HEK293 (cell line): ENCODE results near the gene JUP.
A peak's percentile ranks its signal among the peaks of the same experiment; 100 is the strongest.

Source experiments
- AEBP2 ChIP-seq: fragments of 450-650 bp; formaldehyde crosslinking; IDR thresholded peaks from 2 replicates; pipeline ENCODE4 v1.5.1; 2016; ENCODE audit warnings: missing biosample characterization, missing genetic modification characterization, borderline replicate concordance
- GLIS2 ChIP-seq: fragments of 450-650 bp; formaldehyde crosslinking; IDR thresholded peaks from 2 replicates; pipeline ENCODE4 v1.5.1; 2016; ENCODE audit warnings: missing biosample characterization, missing genetic modification characterization
- KLF10 ChIP-seq: fragments of 450-650 bp; IDR thresholded peaks from 2 replicates; pipeline ENCODE4 v1.5.1; 2018; ENCODE audit warnings: missing biosample characterization, mild to moderate bottlenecking, missing genetic modification characterization
- KLF17 ChIP-seq: fragments of 450-650 bp; formaldehyde crosslinking; IDR thresholded peaks from 2 replicates; pipeline ENCODE4 v1.5.1; 2016; ENCODE audit warnings: missing biosample characterization, missing genetic modification characterization
- SCRT1 ChIP-seq: fragments of 450-650 bp; formaldehyde crosslinking; IDR thresholded peaks from 2 replicates; pipeline ENCODE4 v1.5.1; 2016; ENCODE audit warnings: missing biosample characterization, missing genetic modification characterization, borderline replicate concordance
- SP2 ChIP-seq: fragments of 450-650 bp; formaldehyde crosslinking; IDR thresholded peaks from 2 replicates; pipeline ENCODE4 v1.5.1; 2016; ENCODE audit warnings: missing biosample characterization, missing genetic modification characterization
- TCF7L2 ChIP-seq: IDR thresholded peaks from 2 replicates; pipeline ENCODE4 v1.6.1; 2011; ENCODE audit warnings: low read depth, mild to moderate bottlenecking, inconsistent platforms, low read length, moderate library complexity, borderline replicate concordance
- TSHZ1 ChIP-seq: fragments of 450-650 bp; formaldehyde crosslinking; IDR thresholded peaks from 2 replicates; pipeline ENCODE4 v1.5.1; 2016; ENCODE audit warnings: missing biosample characterization, missing genetic modification characterization, borderline replicate concordance
- ZBTB48 ChIP-seq: fragments of 450-650 bp; formaldehyde crosslinking; IDR thresholded peaks from 2 replicates; pipeline ENCODE4 v1.5.1; 2016; ENCODE audit warnings: missing biosample characterization, missing genetic modification characterization
- ZBTB8A ChIP-seq: fragments of 450-650 bp; formaldehyde crosslinking; IDR thresholded peaks from 2 replicates; pipeline ENCODE4 v1.5.1; 2016; ENCODE audit warnings: missing biosample characterization, missing genetic modification characterization
- ZFP41 ChIP-seq: fragments of 450-650 bp; formaldehyde crosslinking; IDR thresholded peaks from 2 replicates; pipeline ENCODE4 v1.5.1; 2016; ENCODE audit warnings: missing biosample characterization, missing genetic modification characterization, borderline replicate concordance
- ZNF112 ChIP-seq: fragments of 450-650 bp; formaldehyde crosslinking; IDR thresholded peaks from 2 replicates; pipeline ENCODE4 v1.5.0; 2017; ENCODE audit warnings: missing biosample characterization, missing genetic modification characterization
- ZNF132 ChIP-seq: fragments of 450-650 bp; formaldehyde crosslinking; IDR thresholded peaks from 2 replicates; pipeline ENCODE4 v1.5.1; 2017; ENCODE audit warnings: missing biosample characterization, missing genetic modification characterization, borderline replicate concordance
- ZNF266 ChIP-seq: fragments of 450-650 bp; formaldehyde crosslinking; IDR thresholded peaks from 2 replicates; pipeline ENCODE4 v1.5.1; 2016; ENCODE audit warnings: missing biosample characterization, missing genetic modification characterization, low read depth
- ZNF324 ChIP-seq: fragments of 450-650 bp; formaldehyde crosslinking; IDR thresholded peaks from 2 replicates; pipeline ENCODE4 v1.5.1; 2016; ENCODE audit warnings: missing biosample characterization, missing genetic modification characterization
- ZNF335 ChIP-seq: fragments of 450-650 bp; formaldehyde crosslinking; conservative IDR thresholded peaks from 2 replicates; pipeline ENCODE4 v1.5.1; 2016; ENCODE audit warnings: missing biosample characterization, missing genetic modification characterization
- ZNF350 ChIP-seq: fragments of 450-650 bp; formaldehyde crosslinking; IDR thresholded peaks from 2 replicates; pipeline ENCODE4 v1.5.0; 2017; ENCODE audit warnings: missing biosample characterization, mild to moderate bottlenecking, missing genetic modification characterization
- ZNF366 ChIP-seq: fragments of 450-650 bp; formaldehyde crosslinking; conservative IDR thresholded peaks from 2 replicates; pipeline ENCODE4 v1.5.1; 2016; ENCODE audit warnings: missing biosample characterization, missing genetic modification characterization
- ZNF426 ChIP-seq: fragments of 450-650 bp; formaldehyde crosslinking; IDR thresholded peaks from 2 replicates; pipeline ENCODE4 v1.5.1; 2017; ENCODE audit warnings: missing biosample characterization, missing genetic modification characterization, mild to moderate bottlenecking, inconsistent platforms, moderate library complexity
- ZNF549 ChIP-seq: fragments of 450-650 bp; IDR thresholded peaks from 2 replicates; pipeline ENCODE4 v1.5.1; 2018; ENCODE audit warnings: missing biosample characterization, missing genetic modification characterization, mild to moderate bottlenecking, inconsistent platforms, moderate library complexity
- ZNF558 ChIP-seq: fragments of 450-650 bp; formaldehyde crosslinking; IDR thresholded peaks from 2 replicates; pipeline ENCODE4 v1.5.1; 2016; ENCODE audit warnings: missing biosample characterization, missing genetic modification characterization
- ZNF585B ChIP-seq: fragments of 450-650 bp; formaldehyde crosslinking; IDR thresholded peaks from 2 replicates; pipeline ENCODE4 v1.5.1; 2016; ENCODE audit warnings: missing biosample characterization, missing genetic modification characterization
- ZNF639 ChIP-seq: fragments of 450-650 bp; formaldehyde crosslinking; IDR thresholded peaks from 2 replicates; pipeline ENCODE4 v1.5.1; 2016; ENCODE audit warnings: missing biosample characterization, missing genetic modification characterization
- ZNF645 ChIP-seq: fragments of 450-650 bp; formaldehyde crosslinking; IDR thresholded peaks from 2 replicates; pipeline ENCODE4; 2016; ENCODE audit warnings: missing biosample characterization, missing genetic modification characterization
- ZNF658 ChIP-seq: fragments of 450-650 bp; formaldehyde crosslinking; IDR thresholded peaks from 2 replicates; pipeline ENCODE4; 2016; ENCODE audit warnings: missing biosample characterization, missing genetic modification characterization
- ZNF791 ChIP-seq: fragments of 450-650 bp; formaldehyde crosslinking; IDR thresholded peaks from 2 replicates; pipeline ENCODE4 v1.5.1; 2016; ENCODE audit warnings: missing biosample characterization, missing genetic modification characterization
- ZSCAN30 ChIP-seq: fragments of 450-650 bp; IDR thresholded peaks from 2 replicates; pipeline ENCODE4 v1.5.1; 2018; ENCODE audit warnings: missing biosample characterization, mild to moderate bottlenecking, missing genetic modification characterization, moderate library complexity
- TF ChIP-seq, protein P1 (sequence below): fragments of 450-650 bp; formaldehyde crosslinking; IDR thresholded peaks from 2 replicates; pipeline ENCODE4 v1.5.1; 2016; ENCODE audit warnings: missing biosample characterization, missing genetic modification characterization
- TF ChIP-seq, protein P2 (sequence below): fragments of 450-650 bp; formaldehyde crosslinking; IDR thresholded peaks from 2 replicates; pipeline ENCODE4 v1.5.1; 2016; ENCODE audit warnings: missing biosample characterization, missing genetic modification characterization

The JUP gene

DNA sequence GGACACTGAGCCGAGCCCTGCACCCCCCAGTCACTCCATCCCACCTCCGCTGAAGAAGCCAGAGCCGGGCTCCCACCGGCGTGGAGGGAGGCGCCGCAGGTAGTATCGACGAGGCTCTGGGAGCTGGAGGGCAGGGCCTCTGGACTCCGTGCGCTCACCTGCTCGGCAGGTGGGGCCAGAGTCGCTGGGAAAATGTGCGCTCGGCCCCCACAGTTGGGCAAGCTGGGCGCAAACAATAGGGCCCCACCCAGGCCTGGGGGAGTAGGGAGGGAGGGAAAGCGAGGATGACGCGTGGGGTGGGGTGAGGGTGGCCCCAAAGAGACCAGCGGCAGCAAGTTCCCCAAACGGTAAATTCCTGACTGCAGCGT, 668 bp downstream of the JUP start (continued):
- TF ChIP-seq AEBP2 (tag by site-specific recombination): no peak
- TF ChIP-seq, protein P1, sequence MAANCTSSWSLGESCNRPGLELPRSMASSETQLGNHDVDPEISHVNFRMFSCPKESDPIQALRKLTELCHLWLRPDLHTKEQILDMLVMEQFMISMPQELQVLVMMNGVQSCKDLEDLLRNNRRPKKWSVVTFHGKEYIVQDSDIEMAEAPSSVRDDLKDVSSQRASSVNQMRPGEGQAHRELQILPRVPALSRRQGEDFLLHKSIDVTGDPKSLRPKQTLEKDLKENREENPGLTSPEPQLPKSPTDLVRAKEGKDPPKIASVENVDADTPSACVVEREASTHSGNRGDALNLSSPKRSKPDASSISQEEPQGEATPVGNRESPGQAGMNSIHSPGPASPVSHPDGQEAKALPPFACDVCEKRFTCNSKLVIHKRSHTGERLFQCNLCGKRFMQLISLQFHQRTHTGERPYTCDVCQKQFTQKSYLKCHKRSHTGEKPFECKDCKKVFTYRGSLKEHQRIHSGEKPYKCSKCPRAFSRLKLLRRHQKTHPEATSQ (tag by site-specific recombination): no peak
- no peak for TF ChIP-seq ZNF266 (tag by site-specific recombination)
- TF ChIP-seq ZNF558 (tag by site-specific recombination): no peak
- no peak for TF ChIP-seq KLF10
- peak; percentile 66 for TF ChIP-seq KLF17 (tag by site-specific recombination)
- TF ChIP-seq ZNF350 (tag by site-specific recombination): no peak
- TF ChIP-seq ZNF791: no peak
- TF ChIP-seq ZNF658 (tag by site-specific recombination): no peak
- no peak for TF ChIP-seq ZNF585B (tag by site-specific recombination)
- 0 out of 2 replicates have a peak, but pooled peaks have one; percentile 14 for TF ChIP-seq ZNF639 (tag by site-specific recombination)
- peak; percentile 40; the same call in 1 of the 2 replicates for TF ChIP-seq SCRT1
- 0 out of 2 replicates have a peak, but pooled peaks have one; percentile 26 for TF ChIP-seq ZNF366 (tag by site-specific recombination)
- no peak for TF ChIP-seq ZFP41 (tag by site-specific recombination)
- no peak for TF ChIP-seq ZNF112 (tag by site-specific recombination)
- no peak for TF ChIP-seq ZNF335 (tag by site-specific recombination)
- TF ChIP-seq ZNF132 (tag by site-specific recombination): no peak
- TF ChIP-seq SP2 (tag by site-specific recombination): peak; percentile 37; the same call in 1 of the 2 replicates
- TF ChIP-seq ZNF426 (tag by site-specific recombination): no peak
- no peak for TF ChIP-seq ZNF549 (tag by site-specific recombination)
- no peak for TF ChIP-seq ZBTB48 (tag by site-specific recombination)
- no peak for TF ChIP-seq ZNF645 (tag by site-specific recombination)
- no peak for TF ChIP-seq TSHZ1
- no peak for TF ChIP-seq TCF7L2
- TF ChIP-seq, protein P2, sequence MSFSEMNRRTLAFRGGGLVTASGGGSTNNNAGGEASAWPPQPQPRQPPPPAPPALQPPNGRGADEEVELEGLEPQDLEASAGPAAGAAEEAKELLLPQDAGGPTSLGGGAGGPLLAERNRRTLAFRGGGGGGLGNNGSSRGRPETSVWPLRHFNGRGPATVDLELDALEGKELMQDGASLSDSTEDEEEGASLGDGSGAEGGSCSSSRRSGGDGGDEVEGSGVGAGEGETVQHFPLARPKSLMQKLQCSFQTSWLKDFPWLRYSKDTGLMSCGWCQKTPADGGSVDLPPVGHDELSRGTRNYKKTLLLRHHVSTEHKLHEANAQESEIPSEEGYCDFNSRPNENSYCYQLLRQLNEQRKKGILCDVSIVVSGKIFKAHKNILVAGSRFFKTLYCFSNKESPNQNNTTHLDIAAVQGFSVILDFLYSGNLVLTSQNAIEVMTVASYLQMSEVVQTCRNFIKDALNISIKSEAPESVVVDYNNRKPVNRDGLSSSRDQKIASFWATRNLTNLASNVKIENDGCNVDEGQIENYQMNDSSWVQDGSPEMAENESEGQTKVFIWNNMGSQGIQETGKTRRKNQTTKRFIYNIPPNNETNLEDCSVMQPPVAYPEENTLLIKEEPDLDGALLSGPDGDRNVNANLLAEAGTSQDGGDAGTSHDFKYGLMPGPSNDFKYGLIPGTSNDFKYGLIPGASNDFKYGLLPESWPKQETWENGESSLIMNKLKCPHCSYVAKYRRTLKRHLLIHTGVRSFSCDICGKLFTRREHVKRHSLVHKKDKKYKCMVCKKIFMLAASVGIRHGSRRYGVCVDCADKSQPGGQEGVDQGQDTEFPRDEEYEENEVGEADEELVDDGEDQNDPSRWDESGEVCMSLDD (tag by site-specific recombination): peak; percentile 64
- peak; percentile 92 for TF ChIP-seq GLIS2
- TF ChIP-seq ZBTB8A (tag by site-specific recombination): 0 out of 2 replicates have a peak, but pooled peaks have one; percentile 22
- no peak for TF ChIP-seq ZSCAN30
- TF ChIP-seq ZNF324 (tag by site-specific recombination): no peak
